Upper lobe of right lung (tissue), 1 donor: Measurements from ENCODE around the gene KSR1. TPM values are rescaled to one million over a fixed set of nuclear protein-coding genes. Genes with fewer than 3 reads are reported as not detected.
"Not testable (repeated sequence)": the region's sequence is repeated elsewhere in the genome, so short reads cannot be mapped to it uniquely, and the experiment has no call there.

ENCODE experiments used
- ATAC-seq: fragments of 200-7000 bp; cut with Tn5 transposase; one replicate; pipeline ENCODE4 v1.9.1; 2020; ENCODE audit warnings: mild to moderate bottlenecking, moderate library complexity
- DNase-seq: peaks from one replicate; pipeline ENCODE4 v3.0.0-alpha.2; 2020
- H3K27ac ChIP-seq: fragments of 200-600 bp; one replicate; pipeline ENCODE4 v1.8.0; 2022
- H3K27me3 ChIP-seq: fragments of 200-600 bp; one replicate; pipeline ENCODE4 v1.8.0; 2022; ENCODE audit warnings: mild to moderate bottlenecking
- H3K36me3 ChIP-seq: fragments of 200-600 bp; one replicate; pipeline ENCODE4 v1.8.0; 2022
- H3K4me1 ChIP-seq: fragments of 200-600 bp; one replicate; pipeline ENCODE4 v1.8.0; 2022
- H3K4me3 ChIP-seq: fragments of 200-600 bp; one replicate; pipeline ENCODE4 v1.8.0; 2022; ENCODE audit warnings: mild to moderate bottlenecking
- H3K9me3 ChIP-seq: fragments of 200-600 bp; one replicate; pipeline ENCODE4 v1.8.0; 2022
- CTCF ChIP-seq: fragments of 200-600 bp; IDR thresholded peaks from one replicate; pipeline ENCODE4 v1.8.0; 2022; ENCODE audit warnings: antibody characterized with exemption
- intact Hi-C: fragments of 100-400 bp; cut with DNase I; formaldehyde crosslinking; loops from one replicate; pipeline ENCODE4 v1.11.0; 2022
- total RNA-seq: library from RNA; stranded (reverse); fragmentation: NEBNext Ultra II Directional; extraction: Animal tissue kit (Norgen Biotek cat#: 25700); gene quantifications from one replicate; pipeline ENCODE4 v1.2.1, GENCODE V29; 2021
- donor health status: DM: no; HTN: yes; CAD: no; lungs with severe emphysema.

The KSR1 gene
- total RNA-seq, 1 donor from 2014 or later = 52.5 TPM

- Histone ChIP-seq H3K36me3 (no peaks in the 10 kb centered on the region), H3K4me3 (no peak overlapping the region), H3K27me3 (no peaks in the 10 kb centered on the region), H3K9me3 (no peaks in the 10 kb centered on the region), H3K27ac (no peak overlapping the region), H3K4me1 (no peaks in the 10 kb centered on the region)
- TF ChIP-seq CTCF = peak; percentile 96
- ATAC-seq (peak; percentile 70), DNase-seq (peak; percentile 85)
- intact Hi-C loops = no loop called here
Measured at GRCh38 chr17:27654654-27655524, 198.6 kb downstream of the KSR1 start.

- intact Hi-C loops, H3K4me3 ChIP-seq, H3K27me3 ChIP-seq, H3K4me1 ChIP-seq, ATAC-seq, DNase-seq, H3K27ac ChIP-seq, H3K9me3 ChIP-seq, H3K36me3 ChIP-seq: not testable (repeated sequence)
Measured at GRCh38 chr17:27655525-27656111, 199.4 kb downstream of the KSR1 start.

- H3K4me1 ChIP-seq, ATAC-seq, intact Hi-C loops, H3K4me3 ChIP-seq, H3K27me3 ChIP-seq, H3K9me3 ChIP-seq, DNase-seq, H3K36me3 ChIP-seq, H3K27ac ChIP-seq: not testable (repeated sequence)
Measured at GRCh38 chr17:27656620-27657019, 200.4 kb downstream of the KSR1 start.

- Histone ChIP-seq H3K4me3 (no peak overlapping the region), H3K9me3 (no peaks in the 10 kb centered on the region), H3K36me3 (no peaks in the 10 kb centered on the region), H3K27me3 (no peaks in the 10 kb centered on the region), H3K27ac (no peak overlapping the region), H3K4me1 (no peaks in the 10 kb centered on the region)
- no peak for TF ChIP-seq CTCF
- intact Hi-C loops = no loop called here
- DNase-seq (peak; percentile 40), ATAC-seq (no peak)
Measured at GRCh38 chr17:27657620-27658019, 201.4 kb downstream of the KSR1 start.

GRCh38 chr17:27659683-27660082, 203.4 kb downstream of the KSR1 start:
- H3K4me1 ChIP-seq = no peaks in the 10 kb centered on the region
- intact Hi-C loops = no loop called here
- H3K27ac ChIP-seq = no peak overlapping the region
- TF ChIP-seq CTCF = no peak
- no peaks in the 10 kb centered on the region for H3K9me3 ChIP-seq
- H3K27me3 ChIP-seq = no peaks in the 10 kb centered on the region
- no peak overlapping the region for H3K4me3 ChIP-seq
- H3K36me3 ChIP-seq = no peaks in the 10 kb centered on the region
- DNase-seq = peak; percentile 11
- no peak for ATAC-seq

GRCh38 chr17:27660436-27660835, 204.2 kb downstream of the KSR1 start:
- no peaks in the 10 kb centered on the region for H3K36me3 ChIP-seq
- ATAC-seq = no peak
- peak; percentile 48 for DNase-seq
- no peaks in the 10 kb centered on the region for H3K4me1 ChIP-seq
- H3K4me3 ChIP-seq = no peak overlapping the region
- intact Hi-C loops = no loop called here
- no peak overlapping the region for H3K27ac ChIP-seq
- TF ChIP-seq CTCF = no peak
- H3K9me3 ChIP-seq = no peaks in the 10 kb centered on the region
- no peaks in the 10 kb centered on the region for H3K27me3 ChIP-seq
